Tibial artery (tissue), 4 donors: ENCODE measurements around the gene ULK4.

Source experiments
- DNase-seq, 2 donors: peaks; one replicate each; pipeline ENCODE4 v3.0.0-alpha.2; 2019
- H3K27ac ChIP-seq, 2 donors: fragments of 200-600 bp; sonication (generic) in 1 of 2; 1 replicate in 1 of 2; 2 replicates in 1 of 2; pipeline ENCODE4 v1.5.1; 2018 to 2019; ENCODE audit warnings: mild to moderate bottlenecking in 1 of 2
- H3K27me3 ChIP-seq, 2 donors: fragments of 200-600 bp; sonication (generic) in 1 of 2; one replicate each; pipeline versions ENCODE4 v1.5.1 to v1.6.0; 2016 to 2019
- H3K36me3 ChIP-seq, 3 donors: fragments of 200-600 bp; sonication (generic) in 2 of 3; one replicate each; pipeline ENCODE4 v1.5.1; 2016 to 2019; ENCODE audit warnings: mild to moderate bottlenecking in 2 of 3
- H3K4me1 ChIP-seq, 4 donors: fragments of 200-600 bp; sonication (generic) in 2 of 4; 1 replicate in 3 of 4; 2 replicates in 1 of 4; pipeline ENCODE4 v1.5.1; 2016 to 2019
- H3K4me3 ChIP-seq, 2 donors: fragments of 200-600 bp; sonication (generic) in 1 of 2; 1 replicate in 1 of 2; 2 replicates in 1 of 2; pipeline ENCODE4 v1.5.1; 2018 to 2019; ENCODE audit warnings: mild to moderate bottlenecking in 2 of 2
- H3K9me3 ChIP-seq, 3 donors: fragments of 200-600 bp; sonication (generic) in 1 of 3; one replicate each; pipeline ENCODE4 v1.5.1; 2016 to 2019
- intact Hi-C: fragments of 100-400 bp; cut with DNase I; formaldehyde crosslinking; loops from one replicate; pipeline ENCODE4 v1.15.0; 2023; ENCODE audit warnings: low total_unique reads
- TF ChIP-seq, protein P1 (sequence below), 2 experiments: fragments of 200-600 bp in 1 of 2; fragments of 450-650 bp in 1 of 2; IDR thresholded peaks; one replicate each; pipeline ENCODE4 v1.5.1; 2017 to 2019; ENCODE audit warnings: antibody characterized with exemption in 2 of 2, mild to moderate bottlenecking in 1 of 2, moderate library complexity in 1 of 2

The ULK4 gene

DNA sequence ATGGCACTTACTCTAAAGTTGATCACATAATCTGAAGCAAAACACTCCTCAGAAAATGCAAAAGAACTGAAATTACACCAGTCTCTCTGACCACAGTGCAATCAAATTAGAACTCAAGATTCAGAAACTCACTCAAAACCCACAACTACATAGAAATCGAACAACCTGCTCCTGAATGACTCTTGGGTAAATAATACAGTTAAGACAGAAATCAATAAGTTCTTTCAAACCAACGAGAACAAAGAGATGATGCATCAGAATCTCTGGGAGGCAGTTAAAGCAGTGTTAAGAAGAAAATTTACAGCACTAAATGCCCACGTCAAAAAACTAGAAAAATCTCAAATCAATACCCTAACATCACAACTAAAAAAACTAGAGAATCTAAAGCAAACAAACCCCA lies 535.4 kb downstream of the ULK4 start:
- Histone ChIP-seq H3K27ac (no peak overlapping the region), H3K9me3 (peaks cover 0 to 9% (median 0%) of the 10 kb centered on the region in 3 donors), H3K27me3 (no peaks in the 10 kb centered on the region), H3K4me1 (no peaks in the 10 kb centered on the region), H3K36me3 (no peaks in the 10 kb centered on the region), H3K4me3 (no peak overlapping the region)
- TF ChIP-seq, protein P1, sequence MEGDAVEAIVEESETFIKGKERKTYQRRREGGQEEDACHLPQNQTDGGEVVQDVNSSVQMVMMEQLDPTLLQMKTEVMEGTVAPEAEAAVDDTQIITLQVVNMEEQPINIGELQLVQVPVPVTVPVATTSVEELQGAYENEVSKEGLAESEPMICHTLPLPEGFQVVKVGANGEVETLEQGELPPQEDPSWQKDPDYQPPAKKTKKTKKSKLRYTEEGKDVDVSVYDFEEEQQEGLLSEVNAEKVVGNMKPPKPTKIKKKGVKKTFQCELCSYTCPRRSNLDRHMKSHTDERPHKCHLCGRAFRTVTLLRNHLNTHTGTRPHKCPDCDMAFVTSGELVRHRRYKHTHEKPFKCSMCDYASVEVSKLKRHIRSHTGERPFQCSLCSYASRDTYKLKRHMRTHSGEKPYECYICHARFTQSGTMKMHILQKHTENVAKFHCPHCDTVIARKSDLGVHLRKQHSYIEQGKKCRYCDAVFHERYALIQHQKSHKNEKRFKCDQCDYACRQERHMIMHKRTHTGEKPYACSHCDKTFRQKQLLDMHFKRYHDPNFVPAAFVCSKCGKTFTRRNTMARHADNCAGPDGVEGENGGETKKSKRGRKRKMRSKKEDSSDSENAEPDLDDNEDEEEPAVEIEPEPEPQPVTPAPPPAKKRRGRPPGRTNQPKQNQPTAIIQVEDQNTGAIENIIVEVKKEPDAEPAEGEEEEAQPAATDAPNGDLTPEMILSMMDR (IDR thresholded peaks at IDR 0.05): no peak
- intact Hi-C loops: no loop called here
- DNase-seq: no peak

DNA sequence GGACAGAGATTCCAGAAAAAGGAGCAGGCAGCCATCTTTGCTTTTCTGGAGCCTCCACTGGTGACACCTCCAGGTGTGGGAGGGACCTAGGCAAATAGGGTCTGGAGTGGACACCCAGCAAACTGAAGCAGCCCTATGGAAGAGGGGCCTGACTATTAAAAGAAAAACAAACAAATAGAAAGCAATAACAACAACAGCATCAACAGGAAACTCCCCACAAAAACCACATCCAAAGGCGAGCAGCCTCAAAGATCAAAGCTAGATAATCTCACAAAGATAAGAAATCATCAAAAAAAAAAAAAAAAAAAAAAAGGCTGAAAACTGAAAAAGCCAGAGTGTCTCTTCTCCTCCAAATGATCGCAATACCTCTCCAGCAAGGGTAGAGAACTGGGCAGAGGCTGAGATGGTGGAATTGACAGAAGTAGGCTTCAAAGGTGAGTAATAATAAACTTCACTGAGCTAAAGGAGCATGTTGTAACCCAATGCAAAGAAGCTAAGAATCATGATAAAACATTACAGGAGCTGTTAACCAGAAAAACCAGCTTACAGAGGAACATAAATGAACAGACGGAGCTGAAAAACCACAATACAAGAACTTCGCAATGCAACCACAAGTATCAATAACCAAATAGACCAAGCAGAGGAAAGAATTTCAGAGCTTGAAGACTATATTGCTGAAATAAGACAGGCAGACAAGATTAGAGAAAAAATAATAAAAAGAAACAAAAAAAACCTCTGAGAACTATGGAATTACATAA lies 537.2 kb downstream of the ULK4 start:
- no peak for DNase-seq
- no peaks in the 10 kb centered on the region for H3K36me3 ChIP-seq

DNA sequence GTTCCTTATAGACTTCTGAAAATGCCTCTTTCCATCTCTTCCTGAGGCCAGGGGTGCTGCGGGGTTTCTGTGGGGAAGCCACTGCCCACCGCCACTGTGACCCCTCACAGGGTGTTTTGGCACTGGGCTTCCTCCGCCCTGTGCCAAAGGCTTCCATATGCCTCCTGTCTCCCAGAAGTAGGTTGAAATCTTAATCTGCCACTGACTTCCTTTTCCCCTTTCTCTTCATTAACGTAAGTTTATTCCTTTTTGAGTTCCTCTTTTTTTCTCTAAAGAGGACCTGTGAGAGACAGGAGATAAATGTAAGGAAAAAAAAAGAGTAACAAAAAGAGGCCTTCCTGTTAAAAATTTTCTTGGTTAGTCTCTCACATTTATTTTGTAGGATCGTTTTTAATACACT lies 542.1 kb downstream of the ULK4 start:
- H3K4me3 ChIP-seq: no peak overlapping the region

More for the DNA sequence above, 537.2 kb downstream of the ULK4 start:
- TF ChIP-seq, protein P1 (IDR thresholded peaks at IDR 0.05): no peak
- H3K27ac ChIP-seq: no peak overlapping the region
- H3K27me3 ChIP-seq: no peaks in the 10 kb centered on the region
- peaks cover 0 to 9% (median 0%) of the 10 kb centered on the region in 3 donors for H3K9me3 ChIP-seq
- intact Hi-C loops: no loop called here
- H3K4me1 ChIP-seq: no peaks in the 10 kb centered on the region
- no peak overlapping the region for H3K4me3 ChIP-seq

DNA sequence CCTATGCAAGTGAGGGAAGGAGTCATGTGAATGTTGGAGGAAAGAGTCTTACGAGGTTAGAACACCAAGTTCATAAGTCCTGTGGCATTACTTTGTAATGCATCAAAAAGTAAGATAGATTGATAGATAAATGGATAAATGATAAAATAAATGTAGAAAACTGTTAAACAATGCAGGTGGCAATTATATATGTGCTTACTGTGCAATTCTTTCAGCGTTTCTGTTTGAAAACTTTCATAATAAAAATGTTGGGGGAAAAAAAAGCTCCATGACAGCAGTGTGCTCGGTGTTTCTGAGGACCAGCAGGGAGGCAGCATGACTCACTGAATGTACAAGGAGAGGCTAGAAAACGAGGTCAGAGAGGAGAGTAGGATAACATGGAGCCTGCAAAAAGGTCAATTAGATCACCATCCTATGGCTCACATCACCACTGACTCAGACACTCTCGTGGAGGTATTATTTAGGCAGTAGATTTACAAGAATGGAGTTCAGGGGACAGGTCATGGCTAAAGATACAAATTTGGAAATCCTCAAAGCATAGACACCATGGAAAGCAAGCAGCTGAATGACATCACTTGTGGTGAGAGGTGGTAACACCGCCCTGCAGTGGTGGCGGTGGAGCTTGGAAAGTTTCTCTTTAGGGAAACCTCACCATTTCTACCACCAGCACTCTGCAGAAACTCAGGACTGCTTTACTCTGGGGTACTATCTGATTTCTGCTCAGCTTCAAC lies 542.8 kb downstream of the ULK4 start:
- Histone ChIP-seq H3K36me3 (no peaks in the 10 kb centered on the region), H3K4me1 (no peaks in the 10 kb centered on the region), H3K27ac (no peak overlapping the region), H3K27me3 (no peaks in the 10 kb centered on the region), H3K4me3 (no peak overlapping the region), H3K9me3 (no peaks in the 10 kb centered on the region)
- TF ChIP-seq, protein P1 (IDR thresholded peaks at IDR 0.05): no peak
- intact Hi-C loops: no loop called here
- DNase-seq: no peak

More for the DNA sequence above, 542.1 kb downstream of the ULK4 start:
- no peak for DNase-seq
- TF ChIP-seq, protein P1 (IDR thresholded peaks at IDR 0.05): no peak
- H3K27me3 ChIP-seq: no peaks in the 10 kb centered on the region
- H3K4me1 ChIP-seq: no peaks in the 10 kb centered on the region
- intact Hi-C loops: no loop called here
- H3K27ac ChIP-seq: no peak overlapping the region
- H3K36me3 ChIP-seq: no peaks in the 10 kb centered on the region
- H3K9me3 ChIP-seq: no peaks in the 10 kb centered on the region

DNA sequence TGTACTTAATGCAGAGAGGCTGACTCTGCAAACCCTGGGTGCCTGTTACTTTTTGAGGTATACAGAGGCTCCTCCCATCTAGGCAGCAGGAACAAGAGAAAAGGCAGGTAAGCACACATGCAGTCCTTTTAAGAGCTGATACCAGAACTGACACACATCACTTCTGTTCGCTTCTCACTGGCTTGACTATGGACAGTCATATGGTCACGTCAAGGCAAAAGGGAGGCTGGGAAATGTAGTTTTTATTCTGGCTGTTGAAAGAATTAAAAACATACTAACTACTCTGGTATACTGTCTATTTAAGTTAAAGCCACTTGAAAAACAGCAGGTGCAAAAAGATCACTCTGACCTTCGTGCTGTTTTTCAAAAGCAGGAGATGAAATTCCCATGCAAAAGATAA lies 544.3 kb downstream of the ULK4 start:
- no peak overlapping the region for H3K27ac ChIP-seq
- DNase-seq: no peak
- H3K9me3 ChIP-seq: no peaks in the 10 kb centered on the region
- no peaks in the 10 kb centered on the region for H3K27me3 ChIP-seq
- intact Hi-C loops: no loop called here
- TF ChIP-seq, protein P1 (IDR thresholded peaks at IDR 0.05): no peak
- no peaks in the 10 kb centered on the region for H3K36me3 ChIP-seq
- no peak overlapping the region for H3K4me3 ChIP-seq
- H3K4me1 ChIP-seq: no peaks in the 10 kb centered on the region
